Progenitor cell of endocrine pancreas (in vitro differentiated cells): ENCODE data around the gene COL11A1. TPM values are rescaled to one million over a fixed set of nuclear protein-coding genes. Genes with fewer than 3 reads are reported as not detected.

ENCODE experiments used
- DNase-seq: peaks from one replicate; pipeline ENCODE4 v3.0.0; 2021; ENCODE audit warnings: low spot score; ENCODE audit not compliant: unreplicated experiment
- H3K27ac Mint-ChIP-seq: 2 replicates; pipeline ENCODE4 v1.8.0; 2021; ENCODE audit warnings: mild to moderate bottlenecking, moderate library complexity, mixed read lengths
- H3K27me3 Mint-ChIP-seq: 2 replicates; pipeline ENCODE4 v1.8.0; 2021; ENCODE audit warnings: mixed read lengths
- H3K36me3 Mint-ChIP-seq: 2 replicates; pipeline ENCODE4 v1.8.0; 2022; ENCODE audit warnings: mixed read lengths; ENCODE audit not compliant: insufficient read depth
- H3K4me1 Mint-ChIP-seq: 2 replicates; pipeline ENCODE4 v1.8.0; 2021; ENCODE audit warnings: low read depth, mixed read lengths
- H3K4me3 Mint-ChIP-seq: 2 replicates; pipeline ENCODE4 v1.8.0; 2021; ENCODE audit warnings: low read depth, mild to moderate bottlenecking, moderate library complexity, mixed read lengths
- H3K9me3 Mint-ChIP-seq: 2 replicates; pipeline ENCODE4 v1.8.0; 2021; ENCODE audit warnings: low read depth, mixed read lengths
- total RNA-seq: library from RNA; stranded (reverse); gene quantifications from 2 replicates; pipeline ENCODE4 v1.2.1, GENCODE V29; 2021
- TF ChIP-seq, protein P1 (sequence below): fragments of 200-600 bp; sonication (generic); IDR thresholded peaks from one replicate; pipeline ENCODE4 v1.5.0; 2021; ENCODE audit warnings: antibody characterized with exemption, mild to moderate bottlenecking; ENCODE audit not compliant: unreplicated experiment

COL11A1 gene
- total RNA-seq, 1 donor from 2014 or later = 2.3 TPM

DNA sequence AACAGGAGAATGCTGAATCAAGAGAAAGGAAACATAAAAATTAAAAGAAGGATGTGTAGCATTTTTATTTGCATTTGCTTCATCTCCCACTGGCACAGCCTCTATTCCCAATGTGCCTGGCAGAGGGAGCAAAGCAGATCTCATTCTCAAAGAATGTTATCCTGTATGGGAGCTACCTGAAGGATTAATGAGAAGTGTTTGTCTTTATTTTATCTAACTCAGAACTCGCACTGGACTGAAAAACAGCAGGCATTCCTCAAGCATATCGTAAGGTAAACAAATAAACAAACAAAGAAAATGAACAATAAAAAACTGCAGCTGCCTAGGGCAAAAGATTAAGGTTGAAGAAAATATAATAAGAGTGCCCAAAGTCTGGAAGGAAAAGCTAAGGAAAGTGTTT, 12.7 kb upstream of the COL11A1 start:
- H3K27ac Mint-ChIP-seq = no peak overlapping the region
- H3K4me3 Mint-ChIP-seq = no peak overlapping the region
- TF ChIP-seq, protein P1, sequence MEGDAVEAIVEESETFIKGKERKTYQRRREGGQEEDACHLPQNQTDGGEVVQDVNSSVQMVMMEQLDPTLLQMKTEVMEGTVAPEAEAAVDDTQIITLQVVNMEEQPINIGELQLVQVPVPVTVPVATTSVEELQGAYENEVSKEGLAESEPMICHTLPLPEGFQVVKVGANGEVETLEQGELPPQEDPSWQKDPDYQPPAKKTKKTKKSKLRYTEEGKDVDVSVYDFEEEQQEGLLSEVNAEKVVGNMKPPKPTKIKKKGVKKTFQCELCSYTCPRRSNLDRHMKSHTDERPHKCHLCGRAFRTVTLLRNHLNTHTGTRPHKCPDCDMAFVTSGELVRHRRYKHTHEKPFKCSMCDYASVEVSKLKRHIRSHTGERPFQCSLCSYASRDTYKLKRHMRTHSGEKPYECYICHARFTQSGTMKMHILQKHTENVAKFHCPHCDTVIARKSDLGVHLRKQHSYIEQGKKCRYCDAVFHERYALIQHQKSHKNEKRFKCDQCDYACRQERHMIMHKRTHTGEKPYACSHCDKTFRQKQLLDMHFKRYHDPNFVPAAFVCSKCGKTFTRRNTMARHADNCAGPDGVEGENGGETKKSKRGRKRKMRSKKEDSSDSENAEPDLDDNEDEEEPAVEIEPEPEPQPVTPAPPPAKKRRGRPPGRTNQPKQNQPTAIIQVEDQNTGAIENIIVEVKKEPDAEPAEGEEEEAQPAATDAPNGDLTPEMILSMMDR = no peak
- no peak for DNase-seq
- no peaks in the 10 kb centered on the region for H3K4me1 Mint-ChIP-seq
- H3K27me3 Mint-ChIP-seq = no peaks in the 10 kb centered on the region
- H3K9me3 Mint-ChIP-seq = no peaks in the 10 kb centered on the region
- H3K36me3 Mint-ChIP-seq = no peaks in the 10 kb centered on the region

DNA sequence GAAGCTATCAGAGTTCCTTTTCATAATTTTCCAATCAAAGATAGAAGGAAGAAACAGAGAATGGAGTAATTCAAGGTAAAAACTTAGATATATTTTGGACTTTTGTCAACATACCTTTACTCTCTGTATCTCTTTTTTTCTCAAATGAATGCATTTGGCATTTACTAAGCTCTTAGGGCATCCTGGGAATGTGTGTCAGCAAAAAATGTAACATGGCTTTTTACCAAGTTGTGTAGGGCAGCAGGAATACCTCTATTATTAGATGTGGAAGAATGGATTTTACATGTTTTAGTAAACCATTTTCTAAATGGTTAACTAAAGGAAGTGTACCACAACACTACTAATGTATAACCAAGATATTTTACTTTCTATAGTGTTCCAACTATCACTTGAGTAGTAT, 4.2 kb upstream of the COL11A1 start:
- no peak overlapping the region for H3K4me3 Mint-ChIP-seq
- H3K36me3 Mint-ChIP-seq = no peaks in the 10 kb centered on the region
- DNase-seq = no peak
- TF ChIP-seq, protein P1 = no peak
- peaks cover 5% of the 10 kb centered on the region for H3K4me1 Mint-ChIP-seq
- peaks cover 28% of the 10 kb centered on the region for H3K27me3 Mint-ChIP-seq
- H3K9me3 Mint-ChIP-seq = no peaks in the 10 kb centered on the region
- H3K27ac Mint-ChIP-seq = no peak overlapping the region

DNA sequence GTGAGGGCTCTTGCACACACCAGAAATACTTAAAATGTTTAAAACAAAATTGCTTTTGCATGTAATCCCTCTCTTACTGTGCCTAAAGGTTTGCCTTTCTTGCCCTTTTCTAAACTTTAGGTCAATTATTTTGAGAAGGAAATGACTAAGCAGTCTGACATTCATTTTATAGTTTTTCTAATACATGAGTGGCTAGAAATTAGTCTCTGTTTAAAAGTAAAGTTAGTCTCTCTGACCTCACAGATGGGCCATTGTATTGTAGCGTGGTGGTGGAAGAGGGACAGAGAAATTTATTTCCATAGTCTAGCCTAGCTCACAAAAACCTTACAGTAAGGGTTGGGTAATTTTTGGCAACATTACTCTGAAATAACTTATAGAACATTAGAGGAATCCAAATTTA, 3.6 kb upstream of the COL11A1 start:
- Mint-ChIP-seq H3K4me3 (no peak overlapping the region), H3K4me1 (peaks cover 7% of the 10 kb centered on the region), H3K9me3 (no peaks in the 10 kb centered on the region), H3K36me3 (no peaks in the 10 kb centered on the region), H3K27ac (no peak overlapping the region), H3K27me3 (peaks cover 32% of the 10 kb centered on the region)
- no peak for DNase-seq
- TF ChIP-seq, protein P1 = no peak

DNA sequence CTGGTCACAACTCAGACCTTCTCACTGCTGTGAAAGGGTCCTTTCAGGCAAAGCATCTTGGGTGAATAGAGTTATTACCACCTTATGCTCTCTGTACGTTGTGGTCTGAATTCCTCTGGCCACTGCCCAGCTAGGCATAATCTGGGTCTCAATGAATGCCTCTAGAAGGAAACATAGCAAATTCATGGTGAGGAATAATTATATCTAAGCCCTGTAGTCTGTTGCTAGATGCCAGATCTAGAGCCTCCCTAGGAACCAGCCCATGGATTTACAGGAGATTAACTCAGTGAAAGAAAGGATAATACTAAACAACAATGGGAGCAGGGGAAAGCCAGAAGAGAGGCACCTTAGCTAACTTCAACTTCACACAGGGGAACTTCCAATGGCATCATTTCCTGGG, 2.4 kb upstream of the COL11A1 start:
- no peak for DNase-seq
- Mint-ChIP-seq H3K36me3 (no peaks in the 10 kb centered on the region), H3K27me3 (peaks cover 35% of the 10 kb centered on the region), H3K4me1 (peaks cover 10% of the 10 kb centered on the region), H3K27ac (no peak overlapping the region), H3K9me3 (no peaks in the 10 kb centered on the region), H3K4me3 (no peak overlapping the region)
- TF ChIP-seq, protein P1 = no peak

DNA sequence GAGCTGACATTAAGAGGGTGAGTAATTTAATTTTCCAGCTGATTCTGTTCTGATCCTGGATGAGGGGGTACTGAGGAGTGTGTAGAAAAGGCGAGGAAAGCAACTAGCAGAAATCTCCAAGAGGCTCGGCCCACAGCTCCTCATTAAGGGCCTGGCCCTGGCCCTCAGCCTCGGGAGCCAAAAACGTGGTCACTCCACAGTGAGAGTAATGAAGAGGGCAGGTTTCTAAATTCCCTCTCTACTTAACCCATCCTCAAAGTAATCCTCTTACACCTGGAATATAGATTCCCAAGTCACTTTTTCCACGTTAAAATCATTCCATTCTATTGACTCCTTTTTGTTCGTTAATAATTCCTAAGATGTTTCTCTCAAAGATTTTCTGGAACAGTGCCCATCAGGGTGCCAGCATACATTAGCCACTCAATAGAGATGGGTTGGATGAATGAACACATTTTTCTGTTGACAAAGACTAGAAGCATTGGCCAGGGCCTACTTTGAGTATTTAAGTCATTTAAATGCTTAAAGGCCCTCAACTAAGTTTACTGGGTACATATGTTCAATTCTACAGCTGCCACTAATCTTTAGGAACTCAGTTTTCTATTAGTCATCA, 1.1 kb upstream of the COL11A1 start:
- Mint-ChIP-seq H3K36me3 (no peaks in the 10 kb centered on the region), H3K27ac (no peak overlapping the region), H3K27me3 (peaks cover 35% of the 10 kb centered on the region), H3K9me3 (no peaks in the 10 kb centered on the region), H3K4me1 (peaks cover 10% of the 10 kb centered on the region), H3K4me3 (peak overlapping the region; percentile 82)
- TF ChIP-seq, protein P1 = no peak
- no peak for DNase-seq
